GM10248 (cell line): ENCODE data around the gene CXCL3.

ENCODE experiments used
- CTCF ChIA-PET: fragments of 300-600 bp; sonication (Branson Sonifier 250); formaldehyde crosslinking; extraction: SDS; loops from one replicate; lab custom pipeline; 2021; ENCODE audit warnings: antibody characterized with exemption; lab: Yijun Ruan, JAX
- POLR2A ChIA-PET: fragments of 350-650 bp; sonication (Branson Sonifier 250); formaldehyde crosslinking; extraction: SDS; loops from one replicate; lab custom pipeline; 2020; ENCODE audit warnings: antibody characterized with exemption; lab: Yijun Ruan, JAX
- DNase-seq: peaks from one replicate; pipeline ENCODE4 v3.0.0; 2012; ENCODE audit errors: extremely low spot score
- CTCF ChIP-seq: IDR thresholded peaks from 2 replicates; pipeline ENCODE4 v1.5.1; 2012; ENCODE audit warnings: mild to moderate bottlenecking, low read depth; ENCODE audit errors: extremely low read depth, missing control alignments, control extremely low read depth

Gene CXCL3

GRCh38 chr4:74044677-74045076, 6.2 kb upstream of the CXCL3 start:
- no peak for DNase-seq
- TF ChIP-seq CTCF: no peak
- ChIA-PET POLR2A (no interaction called here), CTCF (no interaction called here)

GRCh38 chr4:74042681-74043080, 4.2 kb upstream of the CXCL3 start:
- CTCF ChIA-PET: interaction anchor here (1.0 to 2.1 kb wide), 2 partner anchors 9 to 30 kb away, joined by 3 to 7 read pairs; no protein-coding TSS in a partner anchor
- TF ChIP-seq CTCF: no peak
- no peak for DNase-seq
- POLR2A ChIA-PET: no interaction called here

- ChIA-PET POLR2A (no interaction called here), CTCF (interaction anchor here (0.8 to 2.1 kb wide), 3 partner anchors 11 to 21 kb away, joined by 3 to 7 read pairs (median 3); no protein-coding TSS in a partner anchor)
- no peak for DNase-seq
- TF ChIP-seq CTCF: no peak
These were observed 2.9 kb upstream of the CXCL3 start for GRCh38 chr4:74041418-74041817.

GRCh38 chr4:74039315-74039763, 850 bp upstream of the CXCL3 start:
- POLR2A ChIA-PET: no interaction called here
- CTCF ChIA-PET: interaction anchor here (1.0 to 1.4 kb wide), 8 partner anchors 8 to 376 kb away, joined by 3 to 5 read pairs (median 3); no protein-coding TSS in a partner anchor

GRCh38 chr4:74038086-74038424, 434 bp downstream of the CXCL3 start:
- no peak for DNase-seq
- TF ChIP-seq CTCF: no peak
- ChIA-PET POLR2A (no interaction called here), CTCF (interaction anchor here (1.1 to 1.4 kb wide), 6 partner anchors 16 to 375 kb away, joined by 3 to 5 read pairs (median 3); no protein-coding TSS in a partner anchor)

More at GRCh38 chr4:74039315-74039763, 850 bp upstream of the CXCL3 start:
- TF ChIP-seq CTCF: no peak
- no peak for DNase-seq

- no peak for TF ChIP-seq CTCF
- CTCF ChIA-PET: interaction anchor here (1.0 to 1.3 kb wide), 4 partner anchors 16 to 363 kb away, joined by 3 read pairs; no protein-coding TSS in a partner anchor
- POLR2A ChIA-PET: no interaction called here
- no peak for DNase-seq
These were observed 1.2 kb downstream of the CXCL3 start for GRCh38 chr4:74037076-74037955.
